HuH-7 (cell line): ENCODE data around the gene SRD5A3.

Experiments used
- DNase-seq: peaks from one replicate; pipeline ENCODE4 v3.0.0; 2011; ENCODE audit warnings: low spot score

The SRD5A3 gene

DNA sequence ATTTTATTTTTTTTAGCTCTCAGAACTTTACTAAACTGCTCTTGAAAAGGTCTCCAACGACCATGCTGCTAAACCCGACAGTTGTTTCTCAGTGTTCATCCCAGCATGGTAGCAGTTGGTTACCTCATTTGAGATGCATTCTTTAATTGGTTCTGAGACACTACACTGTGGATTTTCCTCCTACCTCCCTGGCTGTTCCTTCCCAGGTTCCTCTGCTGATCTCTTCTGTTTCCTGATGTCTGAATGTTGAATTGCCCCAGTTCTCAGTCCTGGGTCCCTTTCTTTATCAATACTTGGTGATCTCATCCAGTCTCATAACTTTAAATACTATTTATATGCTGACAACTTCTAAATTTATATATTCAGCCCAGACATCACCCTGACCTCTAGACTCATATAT is 30.7 kb downstream of the SRD5A3 start:
- no peak for DNase-seq

DNA sequence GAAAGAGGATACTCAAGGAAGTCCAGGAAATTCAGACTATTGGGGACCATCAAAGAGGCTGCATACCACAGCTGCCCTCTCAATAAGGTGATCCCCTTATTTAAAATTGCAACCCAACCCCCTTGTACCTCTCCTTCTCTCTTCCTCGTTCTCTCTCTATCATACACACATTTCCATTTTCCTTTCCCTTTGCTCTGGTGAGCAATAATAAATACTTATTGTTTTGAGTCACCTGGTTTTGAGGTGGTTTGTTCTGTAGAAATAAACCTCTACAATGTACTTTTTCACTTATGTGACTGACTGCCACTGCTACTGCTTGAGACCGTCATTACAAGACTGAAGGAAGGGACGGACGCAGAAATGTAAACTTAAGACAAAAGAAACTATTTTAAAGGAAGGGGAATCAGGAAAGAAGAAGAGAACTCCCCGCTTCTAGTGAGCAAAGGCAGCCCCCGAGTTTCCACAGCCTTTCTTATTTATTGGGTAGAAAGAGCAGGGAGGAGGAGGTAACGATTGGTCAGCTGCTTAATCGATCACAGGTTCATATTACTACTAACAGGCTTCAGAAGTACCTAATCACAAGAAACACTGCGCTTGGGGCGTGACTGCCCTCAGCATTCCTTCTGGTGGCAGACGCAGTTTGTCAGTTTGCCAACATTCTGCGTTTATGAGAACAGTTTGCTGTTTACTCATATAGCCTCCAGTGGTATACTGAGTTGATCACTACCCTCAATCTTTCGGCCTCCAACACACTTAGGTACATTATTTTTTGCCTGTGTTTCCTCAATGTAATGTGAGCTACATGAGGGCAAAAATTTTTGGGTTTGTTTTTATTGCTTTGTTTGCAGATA is 32.8 kb downstream of the SRD5A3 start:
- DNase-seq: no peak

DNA sequence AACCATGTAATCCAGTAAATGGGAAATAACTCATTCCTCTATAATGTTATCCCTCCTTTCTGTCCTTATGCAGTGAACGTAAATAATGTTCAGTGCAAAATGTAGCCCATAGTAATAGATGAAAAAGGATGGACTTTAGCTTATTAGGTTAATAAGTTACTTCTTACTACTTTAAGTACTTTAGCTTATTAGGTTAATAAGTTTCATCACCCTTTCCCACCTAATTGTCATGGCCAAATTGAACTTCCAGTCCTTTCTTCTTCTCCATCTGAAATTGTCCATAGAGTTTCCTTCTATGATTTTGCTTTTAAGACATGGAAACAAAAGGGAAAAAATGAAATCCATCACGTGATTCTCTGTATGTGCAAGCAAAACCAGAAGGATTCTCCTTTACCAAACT is 34.5 kb downstream of the SRD5A3 start:
- DNase-seq: no peak

DNA sequence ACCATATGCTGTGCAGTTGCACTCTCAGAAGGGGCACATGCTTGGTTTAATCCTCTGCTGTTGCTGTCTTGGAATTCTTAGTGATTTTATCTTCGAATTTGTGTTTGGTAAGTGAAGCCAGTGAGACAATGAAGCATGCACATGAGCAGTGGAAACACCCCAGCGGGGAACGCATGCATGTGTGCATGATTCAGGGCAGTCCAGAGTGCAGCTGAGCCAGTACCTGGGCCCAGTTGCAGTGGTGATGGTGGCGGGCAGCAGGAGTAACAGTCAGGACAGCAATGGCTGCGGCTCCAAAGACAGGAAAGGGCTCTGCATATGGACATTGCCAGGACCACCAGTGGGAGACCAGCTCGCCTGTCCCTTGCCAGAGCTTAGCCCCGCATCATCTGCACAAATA is 35.5 kb downstream of the SRD5A3 start:
- DNase-seq: no peak

DNA sequence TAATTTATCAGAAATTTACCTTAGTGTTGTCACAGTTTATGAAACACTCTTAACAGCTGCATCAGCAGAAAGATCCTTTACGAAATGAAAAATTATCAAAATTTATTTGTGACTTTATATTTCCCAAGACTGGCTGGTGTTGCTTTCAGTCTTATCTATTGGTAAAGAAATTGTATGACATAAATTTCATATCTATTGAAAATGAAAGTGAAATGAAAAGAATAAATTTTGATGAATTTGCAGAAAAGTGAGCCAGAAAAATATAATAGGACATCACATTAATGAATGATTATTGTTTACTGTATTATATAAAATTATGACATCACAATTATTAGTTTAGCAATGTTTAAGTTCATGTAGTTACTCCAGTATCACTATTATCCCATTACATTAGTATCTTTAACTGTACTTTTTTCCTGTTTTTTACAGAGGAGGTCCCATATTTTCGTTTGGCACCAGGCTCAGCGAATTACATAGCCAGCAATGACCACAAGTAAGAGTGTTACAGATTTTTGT is 36.5 kb downstream of the SRD5A3 start:
- DNase-seq: no peak

DNA sequence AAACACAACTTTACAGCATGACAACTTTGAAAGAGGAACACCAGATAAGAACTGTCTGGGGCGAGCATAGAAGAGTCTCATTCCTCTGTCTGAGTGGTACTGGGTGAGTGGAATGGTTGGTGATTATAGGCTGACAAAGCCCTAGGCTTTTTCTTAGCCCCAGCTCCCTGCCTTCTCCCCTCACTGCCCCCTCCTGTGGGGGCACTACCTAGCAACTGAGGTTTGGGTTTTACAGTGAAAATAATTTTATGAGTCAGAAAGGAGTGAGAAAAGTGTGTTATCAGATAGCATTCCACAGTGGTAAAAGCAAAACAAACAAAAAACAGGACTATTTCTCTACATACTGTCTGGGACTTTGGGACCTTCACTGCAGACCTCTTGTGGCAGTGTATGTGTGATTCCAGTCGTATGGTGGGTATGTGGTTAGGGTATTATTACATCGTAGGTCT is 39.2 kb downstream of the SRD5A3 start:
- no peak for DNase-seq

DNA sequence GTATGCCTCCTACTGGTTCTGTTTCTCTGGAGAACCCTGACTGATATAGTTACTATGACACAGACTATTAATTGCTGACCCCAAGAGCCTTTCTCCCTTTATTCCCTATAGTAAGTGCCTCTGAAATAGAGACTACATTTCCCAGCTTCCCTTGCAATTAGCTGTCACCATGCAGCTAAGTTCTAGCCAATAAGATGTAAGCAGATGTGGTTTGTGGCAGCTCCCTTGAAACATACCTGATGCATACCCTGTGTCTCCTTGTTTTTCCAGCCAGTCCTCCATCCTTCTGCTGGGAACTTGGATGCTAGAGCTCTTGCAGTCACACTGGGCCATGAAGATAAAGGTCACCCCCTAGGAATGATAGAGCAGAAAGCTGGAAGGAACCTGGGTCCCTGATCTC is 40.0 kb downstream of the SRD5A3 start:
- no peak for DNase-seq

DNA sequence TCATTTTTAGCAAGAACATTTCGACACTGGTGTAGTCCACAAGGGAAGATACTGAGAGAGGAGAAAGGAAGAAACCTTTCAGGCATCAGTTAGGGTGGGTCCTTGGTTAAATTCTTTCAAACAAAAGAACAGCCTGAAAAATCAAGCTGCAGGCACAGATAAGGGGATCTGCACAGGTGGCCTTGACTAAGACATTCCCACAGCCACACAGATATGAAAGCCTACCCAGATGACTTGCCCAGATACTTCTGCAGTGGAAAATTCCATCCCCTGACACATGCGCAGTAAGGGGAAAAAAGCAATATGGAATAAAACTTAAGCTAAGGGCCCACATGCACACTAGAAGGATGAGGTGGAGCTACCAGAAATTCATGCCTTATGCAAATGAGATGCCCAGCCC is 40.8 kb downstream of the SRD5A3 start:
- DNase-seq: no peak

DNA sequence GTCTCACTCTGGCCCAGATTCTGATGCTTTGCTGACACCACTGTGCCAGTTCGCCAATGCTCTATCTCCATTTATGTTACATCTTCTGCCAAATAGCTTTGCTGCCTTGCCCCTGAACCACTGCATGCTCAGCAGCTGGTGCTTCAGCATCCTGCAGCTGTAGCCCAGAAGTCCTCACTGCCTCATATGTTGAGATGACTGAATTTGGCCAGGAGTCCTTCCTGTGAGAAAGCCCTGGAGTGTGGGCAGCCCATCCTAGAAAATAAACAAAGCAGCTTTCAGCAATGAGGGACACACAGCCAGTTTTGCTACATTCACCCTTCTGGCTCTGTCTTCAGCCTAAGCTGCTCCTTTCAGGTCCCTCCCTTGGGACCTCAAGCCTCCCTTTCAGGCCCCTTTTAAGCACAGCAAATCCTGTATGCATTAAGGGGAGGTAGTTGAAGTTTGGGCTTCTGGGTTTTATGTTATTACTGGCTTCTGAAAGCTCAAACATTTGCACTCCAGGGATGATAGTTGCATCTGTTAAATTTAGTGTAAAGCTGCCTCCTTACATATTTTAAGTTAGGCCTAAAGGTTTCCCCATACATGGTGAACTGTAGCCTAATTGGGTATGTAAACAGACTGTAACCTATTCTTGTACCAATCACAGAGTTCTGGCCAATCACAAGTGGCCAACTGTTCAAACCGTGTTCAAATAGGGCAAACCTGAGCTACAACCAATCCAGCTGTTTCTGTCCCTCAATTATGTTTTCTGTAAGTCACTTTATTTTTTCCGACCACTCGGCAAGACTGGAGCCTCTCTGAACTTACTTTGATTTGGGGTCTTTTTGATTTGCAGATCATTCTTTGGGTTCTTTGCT is 47.6 kb downstream of the SRD5A3 start:
- no peak for DNase-seq

DNA sequence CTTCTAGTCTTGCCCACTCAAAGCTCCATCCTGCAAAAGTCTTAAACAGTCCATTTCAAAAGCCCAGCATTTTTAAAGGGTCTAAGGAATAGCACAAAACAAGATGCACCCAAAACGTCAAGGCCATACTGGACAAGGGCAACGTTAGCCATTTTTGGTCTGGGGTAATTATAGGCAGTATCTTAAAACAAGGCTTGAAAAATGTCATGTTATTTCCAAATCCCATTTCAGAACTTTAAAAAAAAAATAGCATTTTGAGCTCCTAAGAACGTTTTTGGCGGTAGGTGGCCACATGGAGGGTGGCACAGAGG is 49.1 kb downstream of the SRD5A3 start:
- DNase-seq: no peak

DNA sequence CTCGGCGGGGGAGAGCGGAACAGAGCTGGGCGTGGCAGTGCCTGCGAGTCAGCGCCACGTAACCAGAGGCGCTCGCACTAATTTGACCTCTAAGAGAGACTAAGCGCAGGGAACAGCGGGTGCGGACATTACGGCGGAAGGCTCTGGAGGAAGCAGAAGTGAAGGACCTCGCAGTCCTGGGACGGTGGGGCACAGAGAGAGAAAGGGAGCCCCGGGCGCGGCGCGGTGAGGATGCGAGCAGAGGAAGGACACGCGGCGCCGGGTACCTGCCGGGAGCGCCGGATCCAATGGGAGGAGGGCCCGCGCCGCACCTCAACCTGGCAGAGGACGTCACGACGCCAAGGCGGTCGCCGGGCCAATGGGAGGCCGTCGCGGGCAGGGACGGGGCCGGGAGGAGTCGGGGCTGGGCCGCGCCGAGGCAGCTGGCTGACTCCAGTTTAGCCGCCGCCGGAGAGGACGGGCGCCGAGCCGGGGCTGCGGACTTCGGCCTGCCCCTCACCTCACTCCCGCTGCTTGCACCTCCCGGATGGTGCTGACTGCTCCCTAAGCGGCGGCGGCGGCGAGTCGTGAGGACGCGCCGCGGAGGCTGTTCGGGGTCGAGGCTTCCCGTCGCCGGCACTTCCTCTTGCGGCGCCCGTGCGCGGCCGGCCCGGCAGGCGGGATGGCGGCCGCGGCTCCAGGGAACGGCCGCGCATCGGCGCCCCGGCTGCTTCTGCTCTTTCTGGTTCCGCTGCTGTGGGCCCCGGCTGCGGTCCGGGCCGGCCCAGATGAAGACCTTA is 49.7 kb downstream of the SRD5A3 start, which contains the start of gene TMEM165:
TMEM165 (plus strand) TSS at position 429 of the 779 bp plus-strand sequence; CDS start at position 662, 233 bp downstream.
- peak; percentile 81 for DNase-seq

DNA sequence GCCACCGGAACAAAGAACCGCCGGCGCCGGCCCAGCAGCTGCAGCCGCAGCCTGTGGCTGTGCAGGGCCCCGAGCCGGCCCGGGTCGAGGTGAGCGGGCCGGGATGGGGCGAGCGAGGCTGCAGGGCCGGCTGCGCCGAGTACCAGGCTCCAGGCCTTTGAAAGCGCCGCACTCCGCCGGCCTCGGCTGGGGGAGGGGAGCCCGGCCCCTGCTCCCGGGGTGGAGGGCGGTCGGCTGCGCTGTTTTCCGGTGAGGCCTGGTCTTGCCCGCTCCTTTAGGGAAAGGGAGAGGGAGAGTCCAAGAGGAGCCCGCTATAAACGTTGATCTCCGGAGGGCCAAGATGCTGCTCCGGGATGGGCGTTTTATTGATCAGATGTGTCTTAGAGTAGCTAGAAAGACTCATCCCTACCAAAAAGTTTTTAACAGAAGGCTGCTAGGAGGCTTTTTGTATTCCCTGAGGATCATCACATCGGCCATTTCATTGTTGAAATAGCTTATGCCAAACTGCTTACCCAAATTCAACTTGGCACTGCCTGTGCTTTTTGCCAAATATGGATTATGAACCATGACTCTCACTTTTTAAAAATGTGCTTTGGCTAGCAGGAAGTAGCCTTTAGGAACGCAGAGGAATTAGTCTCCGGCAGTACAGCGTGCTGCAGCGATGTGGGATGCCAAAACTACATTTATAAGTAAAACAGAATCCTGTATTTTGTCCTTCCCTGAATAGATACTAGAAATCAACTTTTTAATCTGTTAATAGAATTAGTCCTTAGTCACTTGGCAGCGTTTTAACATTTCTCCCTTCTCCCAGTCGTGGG is 50.5 kb downstream of the SRD5A3 start:
- DNase-seq: no peak

DNA sequence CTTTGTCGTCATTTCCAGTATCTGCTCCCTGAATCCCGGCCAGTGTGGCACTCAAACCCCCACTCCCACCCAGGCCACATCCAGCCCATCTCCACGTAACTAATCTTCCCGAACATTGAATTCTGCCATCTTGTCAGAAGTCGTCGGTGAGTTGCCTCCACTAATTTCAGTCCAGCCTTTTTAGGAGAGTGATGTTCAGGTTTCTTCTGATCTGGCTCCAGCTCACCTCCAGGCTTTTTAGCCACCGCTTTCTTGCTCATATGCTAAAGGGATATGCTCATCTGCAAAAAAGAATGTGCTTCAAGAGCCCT is 51.0 kb downstream of the SRD5A3 start:
- DNase-seq: no peak

DNA sequence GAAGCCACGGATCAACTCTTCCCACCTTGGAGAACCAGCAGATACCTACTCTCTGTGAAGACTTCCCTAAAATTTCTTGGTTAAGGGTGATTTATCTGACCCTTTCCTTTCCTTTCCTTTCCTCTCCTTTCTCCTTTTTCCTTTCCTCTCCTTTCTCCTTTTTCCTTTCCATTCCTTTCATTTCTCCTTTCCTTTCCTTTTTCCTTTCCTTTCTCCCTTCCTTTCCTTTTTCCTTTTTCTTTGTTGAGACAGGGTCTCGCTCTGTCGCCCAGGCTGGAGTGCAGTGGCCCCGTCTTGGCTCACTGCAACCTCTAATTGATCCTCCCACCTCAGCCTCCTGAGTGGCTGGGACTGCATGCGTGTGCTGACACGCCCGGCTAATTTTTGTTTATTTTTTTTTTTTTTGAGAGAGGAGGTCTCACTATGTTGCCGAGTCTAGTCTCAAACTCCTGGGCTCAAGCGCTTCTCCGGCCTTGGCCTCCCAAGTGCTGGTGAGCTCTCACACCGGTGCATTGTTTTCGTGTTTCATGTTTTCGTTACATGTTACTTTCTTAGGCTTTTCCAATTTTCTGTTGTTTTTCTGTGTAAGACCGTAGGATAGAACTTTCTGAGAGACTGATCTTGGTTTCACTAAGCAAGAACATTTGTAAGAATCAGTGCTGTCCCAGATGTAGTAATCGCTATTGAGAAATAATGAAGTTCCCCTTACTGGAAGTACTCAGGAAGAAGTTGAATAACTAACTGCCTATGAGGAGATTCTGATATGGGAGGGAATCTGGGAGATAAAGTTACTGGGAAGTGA is 51.7 kb downstream of the SRD5A3 start:
- no peak for DNase-seq

DNA sequence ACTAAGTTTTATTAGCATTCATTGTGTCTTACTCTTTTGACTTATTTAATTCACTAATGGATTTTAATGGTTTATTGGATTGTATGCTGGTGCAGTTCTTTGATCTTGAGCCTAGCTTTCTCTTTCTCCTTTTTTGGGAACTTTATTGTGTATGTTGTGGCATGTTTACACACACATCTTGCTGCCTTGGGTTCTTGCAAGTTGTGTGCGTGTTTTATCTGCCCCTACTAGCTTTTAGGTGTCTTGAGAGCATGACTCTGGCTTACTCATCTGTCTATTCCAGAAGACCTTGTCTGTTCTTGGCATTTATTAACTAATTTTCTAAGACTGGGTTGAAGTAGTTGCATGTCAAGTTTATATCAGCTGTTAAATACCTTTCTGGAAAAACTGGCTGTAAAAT is 52.4 kb downstream of the SRD5A3 start:
- DNase-seq: no peak

DNA sequence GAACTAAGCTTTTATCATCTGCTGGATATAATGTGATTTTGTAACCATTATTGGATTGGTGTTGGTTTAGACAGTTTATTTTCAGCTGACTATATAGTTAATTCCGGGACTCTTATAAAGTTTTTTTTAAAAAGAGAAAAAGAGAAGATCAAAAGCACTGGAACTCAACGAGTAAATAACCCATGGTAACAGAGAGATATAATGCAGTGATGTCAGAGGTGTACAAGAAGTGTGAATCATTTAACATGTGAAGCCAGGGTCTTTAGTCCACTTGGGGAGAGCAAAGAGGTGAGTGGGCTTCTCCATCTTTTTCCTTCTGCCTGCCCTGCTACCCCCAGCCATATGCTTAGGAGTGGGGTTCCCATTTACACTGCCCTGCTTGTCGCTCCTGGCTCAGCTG is 52.9 kb downstream of the SRD5A3 start:
- DNase-seq: no peak

DNA sequence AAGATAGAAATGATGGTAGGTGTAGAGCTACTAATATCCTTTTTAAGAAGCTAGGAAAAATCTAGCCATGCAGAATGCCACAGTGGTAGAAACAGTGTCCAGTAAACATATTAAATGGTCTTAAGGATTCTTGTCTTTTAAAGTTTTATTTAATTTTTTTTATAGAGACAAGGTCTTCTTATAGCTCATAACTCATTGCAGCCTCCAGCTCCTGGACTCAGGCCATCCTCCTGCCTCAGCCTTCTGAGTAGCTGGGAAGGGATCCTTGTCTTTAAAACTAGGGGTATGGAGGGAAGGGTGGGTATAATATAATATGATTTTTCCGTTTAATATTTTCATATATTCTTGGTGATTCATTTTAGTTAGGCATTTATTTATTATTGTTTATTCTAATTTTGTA is 53.5 kb downstream of the SRD5A3 start:
- no peak for DNase-seq

DNA sequence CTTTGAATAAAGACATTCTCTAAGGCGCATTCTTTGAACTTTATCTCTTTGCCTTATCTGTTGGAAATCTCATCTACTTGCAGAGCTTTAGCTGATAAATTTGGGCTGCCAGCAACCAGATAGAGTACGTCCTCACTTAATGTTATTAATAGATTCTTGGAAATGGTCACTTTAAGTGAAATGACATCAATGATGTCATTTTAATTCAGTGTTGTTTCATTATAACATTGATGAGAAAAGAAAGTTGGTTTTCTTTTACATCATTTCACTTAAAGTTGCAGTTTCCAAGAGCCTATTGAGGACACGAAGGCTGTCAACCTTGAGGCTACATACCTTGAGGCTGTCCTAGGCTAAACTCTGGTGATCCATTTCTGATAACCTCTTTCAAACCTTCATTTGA is 59.0 kb downstream of the SRD5A3 start:
- DNase-seq: no peak

DNA sequence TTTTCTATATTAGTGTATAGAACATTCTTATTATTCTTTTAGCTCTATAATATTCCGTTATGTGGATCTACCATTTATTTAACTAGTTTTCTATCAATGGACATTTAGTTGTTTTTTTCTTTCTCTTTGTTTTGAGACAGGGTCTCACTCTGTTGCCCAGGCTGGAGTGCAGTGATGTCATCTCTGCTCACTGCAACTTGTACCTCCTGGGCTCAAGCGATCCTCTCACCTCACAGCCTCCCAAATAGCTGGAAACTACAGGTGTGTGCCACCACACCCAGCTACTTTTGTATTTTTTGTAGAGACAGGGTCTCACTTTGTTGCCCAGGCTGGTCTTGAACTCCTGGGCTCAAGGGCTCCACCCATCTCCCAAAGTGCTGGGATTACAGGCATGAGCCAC is 60.5 kb downstream of the SRD5A3 start:
- no peak for DNase-seq

DNA sequence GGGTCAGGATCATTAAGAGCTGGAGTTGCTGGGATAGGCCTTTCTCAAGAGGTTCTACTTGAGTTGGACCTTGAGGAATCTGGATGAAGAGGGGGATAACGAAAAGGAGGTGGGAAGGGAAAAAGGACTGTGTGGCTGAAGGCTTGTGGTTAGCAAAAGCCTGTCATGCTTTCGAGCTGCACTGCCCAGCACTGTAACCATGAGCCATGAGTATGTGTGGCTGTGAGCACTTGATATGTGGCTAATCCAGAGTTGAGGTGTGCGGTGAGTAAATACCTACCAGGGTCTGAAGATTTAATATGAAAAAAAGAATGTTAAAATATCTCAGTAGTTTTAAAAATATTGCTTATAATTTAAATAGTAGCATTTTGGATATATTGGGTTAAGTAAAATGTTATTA is 61.1 kb downstream of the SRD5A3 start:
- no peak for DNase-seq

DNA sequence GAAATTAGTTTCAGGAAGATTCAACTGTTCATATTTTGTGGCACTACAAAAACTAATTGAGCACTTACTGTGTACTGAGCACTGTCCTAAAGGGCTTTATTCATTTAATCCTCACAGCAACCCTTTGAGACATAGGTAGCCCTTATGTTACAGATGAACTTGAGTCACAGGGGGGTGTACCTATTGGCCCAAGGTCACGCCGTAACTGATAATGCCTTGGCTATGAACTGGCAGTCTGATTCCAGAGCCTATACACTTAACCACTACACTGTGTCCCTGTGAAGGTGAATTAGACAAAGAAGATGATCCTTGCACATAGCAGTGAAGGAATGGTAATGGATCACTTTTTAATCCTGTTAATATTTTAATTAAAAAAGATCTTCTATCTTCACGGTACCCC is 61.7 kb downstream of the SRD5A3 start:
- DNase-seq: no peak
